ENCODE data around the gene SLIT3.

Gene SLIT3

DNA sequence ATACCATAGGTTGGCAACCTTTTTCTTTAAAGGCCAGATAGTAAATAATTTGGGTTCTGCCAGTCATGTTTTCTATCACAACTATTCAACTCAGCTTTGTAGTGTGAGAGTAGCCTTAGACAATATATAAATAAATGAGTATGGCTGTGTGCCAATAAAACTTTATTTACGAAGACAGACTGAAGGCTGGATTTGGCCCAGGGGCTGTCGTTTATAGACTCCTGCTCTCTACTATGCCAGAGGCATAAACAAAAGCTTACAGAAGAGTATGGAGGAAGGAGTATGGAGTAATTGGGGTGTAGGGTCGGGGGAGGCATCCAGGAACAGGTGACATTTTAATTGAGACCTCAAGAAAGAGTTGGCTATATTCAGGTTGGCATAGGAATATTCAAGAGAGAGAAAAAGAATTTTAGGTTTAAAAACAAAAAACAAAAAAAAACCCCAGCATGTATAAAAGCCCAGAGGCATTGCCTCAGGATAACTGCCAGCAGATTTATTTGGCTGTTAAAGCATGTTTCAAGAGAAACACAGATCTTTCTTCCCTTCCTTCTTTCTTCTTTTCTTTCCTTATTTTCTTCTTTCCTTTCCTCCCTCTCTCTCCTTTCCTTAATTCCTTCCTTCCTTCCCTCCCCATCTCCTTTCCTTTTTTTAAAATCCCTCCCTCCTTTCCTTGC, 39.9 kb downstream of the SLIT3 start:
- DNase-seq: no peak

DNA sequence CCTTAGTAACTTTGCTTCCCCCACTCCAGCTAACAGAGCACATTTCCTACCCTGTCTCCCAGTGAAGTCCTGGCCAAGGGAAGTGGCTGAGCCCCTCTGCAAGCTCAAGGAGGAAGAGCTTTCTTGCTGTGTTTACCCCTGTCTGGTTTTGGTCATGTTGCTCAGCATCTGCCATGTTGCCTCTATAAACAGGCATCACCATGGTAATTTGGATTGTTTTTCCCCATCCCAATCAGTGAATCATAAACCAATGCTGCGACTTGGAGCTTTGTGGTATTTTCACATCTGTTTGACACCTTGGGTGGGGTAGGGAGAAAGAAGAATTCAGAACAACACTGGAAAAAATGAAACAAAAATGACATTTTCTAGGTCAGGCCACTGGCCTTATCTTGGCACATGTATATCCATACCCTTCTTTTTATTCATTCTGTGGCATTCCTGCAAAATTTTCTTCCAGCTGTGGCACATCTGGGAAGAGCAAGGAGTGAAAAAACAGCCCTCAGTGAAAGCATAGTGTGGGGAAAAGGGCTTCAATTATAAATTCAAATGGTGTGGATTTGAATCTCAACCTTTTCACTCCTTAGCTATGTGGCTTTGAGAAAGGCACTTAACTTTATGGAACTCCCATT, 42.5 kb downstream of the SLIT3 start:
- DNase-seq: no peak

DNA sequence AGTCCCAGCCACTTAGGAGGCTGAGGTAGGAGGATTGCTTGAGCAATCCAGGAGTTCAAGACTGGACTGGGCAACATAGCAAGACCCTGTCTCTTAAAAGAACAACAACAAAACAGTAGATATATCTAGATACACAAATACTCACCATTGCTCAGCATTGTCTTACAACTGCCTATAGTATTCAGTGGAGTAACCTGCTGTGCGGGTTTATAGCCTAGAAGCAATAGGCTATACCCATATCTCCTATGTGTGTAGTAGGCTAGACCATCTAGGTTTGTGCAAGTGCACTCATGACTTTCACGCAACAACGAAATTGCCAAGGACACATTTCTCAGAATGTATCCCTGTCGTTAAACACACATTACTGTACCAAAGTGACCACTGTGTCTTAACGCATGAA, 44.7 kb downstream of the SLIT3 start:
- DNase-seq: no peak

DNA sequence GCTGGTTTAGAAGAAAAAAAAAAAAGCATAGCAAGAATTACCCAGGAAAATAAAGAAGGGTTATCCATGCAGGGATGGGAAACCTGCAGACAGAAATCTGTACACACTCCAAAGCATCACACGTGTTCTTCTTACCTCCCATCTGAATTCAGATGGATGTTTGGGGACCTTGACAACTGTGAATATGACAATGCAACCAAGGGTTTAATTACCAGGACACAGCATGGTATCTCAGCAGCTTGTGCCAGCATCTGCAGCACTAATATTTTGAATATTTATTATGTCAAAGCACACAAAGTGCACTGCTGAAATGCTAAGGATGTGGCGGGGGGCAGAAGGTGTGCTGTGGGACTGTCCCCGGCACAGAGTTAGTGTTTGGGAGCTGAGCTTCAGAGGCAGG, 47.9 kb downstream of the SLIT3 start:
- no peak for DNase-seq

DNA sequence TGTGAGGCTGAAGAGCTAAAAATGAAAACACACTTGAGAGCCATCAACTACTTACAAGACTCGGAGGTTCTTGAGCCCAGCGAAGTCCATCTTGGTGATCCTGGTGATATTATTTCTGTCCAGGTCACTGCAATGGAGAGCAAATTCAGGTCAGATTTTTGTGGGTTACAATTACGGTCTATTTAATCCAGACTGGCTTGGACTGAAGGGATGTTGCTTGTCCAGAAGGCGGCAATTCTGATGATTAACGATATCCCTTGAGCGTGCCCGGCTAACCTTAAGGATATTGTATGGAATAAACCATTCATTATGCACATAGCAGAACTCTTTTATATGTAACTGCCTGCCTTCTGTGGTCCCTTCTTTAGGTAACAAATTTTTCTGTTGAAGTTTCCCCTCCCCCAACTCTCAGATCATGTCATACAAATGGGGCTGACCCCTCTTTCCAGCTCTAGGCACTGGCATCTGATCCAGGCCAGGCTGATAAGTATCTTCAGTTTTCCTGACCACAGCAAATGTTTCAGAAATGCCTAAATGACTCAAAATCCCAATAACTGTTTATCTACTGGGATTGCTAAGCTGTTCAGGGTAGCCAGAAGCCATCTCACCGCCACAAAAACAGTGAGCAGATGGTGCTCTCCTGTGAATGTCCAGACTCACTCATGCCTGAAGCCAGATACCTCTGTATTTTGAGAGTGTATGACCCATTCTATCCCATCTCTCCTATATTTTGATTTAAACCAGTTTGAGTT, 49.4 kb downstream of the SLIT3 start:
- no peak for DNase-seq

DNA sequence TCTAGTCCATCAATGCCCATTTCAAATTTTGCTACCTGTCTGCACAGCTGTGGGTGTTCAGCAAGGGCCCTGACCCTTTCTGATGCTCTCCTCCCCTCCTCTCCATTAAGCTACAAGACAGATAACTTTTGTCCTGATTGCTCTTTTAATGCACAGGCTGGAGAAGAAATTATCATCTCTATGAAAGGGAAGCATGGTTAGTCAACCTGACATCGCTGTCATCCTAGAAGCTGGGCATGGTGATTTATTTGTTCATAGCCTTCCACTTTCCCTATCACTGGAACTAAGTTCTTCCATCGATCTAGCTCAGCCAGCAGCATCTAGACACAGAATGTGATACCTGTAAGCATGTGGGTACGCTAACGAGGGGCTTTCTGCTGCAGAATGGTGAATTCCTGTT, 50.1 kb downstream of the SLIT3 start:
- DNase-seq: no peak

DNA sequence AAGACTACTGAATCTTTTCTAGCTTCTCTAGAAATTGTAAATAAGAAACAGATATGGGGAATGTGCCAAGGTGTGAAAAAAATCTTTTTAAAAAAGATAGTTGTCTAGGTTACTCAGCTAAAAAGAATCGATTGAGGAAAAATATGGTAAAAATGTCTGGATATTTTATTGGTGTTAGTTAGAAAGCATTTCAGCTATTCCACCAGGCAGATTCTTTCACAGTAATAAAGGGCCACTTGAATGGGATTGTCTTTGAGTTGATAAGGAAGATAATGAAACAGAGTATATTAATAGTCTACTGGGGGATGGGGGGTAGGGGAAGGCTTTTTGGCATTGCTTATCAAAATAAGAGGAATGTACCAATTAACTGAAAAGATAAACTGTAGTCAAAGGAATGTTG, 51.9 kb downstream of the SLIT3 start:
- no peak for DNase-seq

DNA sequence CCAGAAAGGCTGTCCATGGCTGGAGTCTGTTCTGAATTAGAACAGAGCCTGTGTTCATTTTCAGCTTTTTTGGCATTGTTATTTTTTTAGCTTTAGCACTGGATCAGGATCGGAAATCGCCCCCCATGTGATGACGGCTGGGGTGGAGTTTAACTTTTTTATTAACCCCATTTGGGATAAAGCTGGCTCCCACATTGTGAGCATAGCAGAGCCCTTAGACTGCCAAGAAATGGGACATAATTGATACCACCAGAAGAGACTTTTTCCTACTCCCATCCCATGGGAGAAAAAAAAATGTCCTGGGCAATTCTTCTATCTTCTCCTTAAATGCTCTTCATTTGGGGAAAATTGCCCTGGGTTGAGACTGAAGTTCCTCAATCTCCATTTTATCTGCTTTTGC, 52.4 kb downstream of the SLIT3 start:
- DNase-seq: no peak

DNA sequence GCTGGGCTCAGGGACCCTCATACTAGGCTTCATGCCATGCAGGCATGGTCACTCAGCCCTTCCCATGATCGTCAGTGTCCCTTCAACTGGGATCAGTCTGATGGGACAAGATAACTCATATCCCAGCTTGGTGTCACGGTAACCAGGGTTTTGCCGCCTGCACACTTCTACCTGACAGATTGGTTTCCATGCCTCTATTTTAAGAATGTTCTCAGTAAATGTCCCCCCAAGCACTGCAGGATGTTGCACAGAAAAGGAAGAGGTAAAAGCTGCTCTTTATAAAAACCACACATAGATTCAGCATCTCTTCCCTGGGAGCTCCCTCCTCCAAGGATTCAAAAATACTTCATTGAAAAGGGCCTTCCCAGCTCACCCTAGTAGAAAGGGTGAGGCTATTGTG, 56.1 kb downstream of the SLIT3 start:
- no peak for DNase-seq

DNA sequence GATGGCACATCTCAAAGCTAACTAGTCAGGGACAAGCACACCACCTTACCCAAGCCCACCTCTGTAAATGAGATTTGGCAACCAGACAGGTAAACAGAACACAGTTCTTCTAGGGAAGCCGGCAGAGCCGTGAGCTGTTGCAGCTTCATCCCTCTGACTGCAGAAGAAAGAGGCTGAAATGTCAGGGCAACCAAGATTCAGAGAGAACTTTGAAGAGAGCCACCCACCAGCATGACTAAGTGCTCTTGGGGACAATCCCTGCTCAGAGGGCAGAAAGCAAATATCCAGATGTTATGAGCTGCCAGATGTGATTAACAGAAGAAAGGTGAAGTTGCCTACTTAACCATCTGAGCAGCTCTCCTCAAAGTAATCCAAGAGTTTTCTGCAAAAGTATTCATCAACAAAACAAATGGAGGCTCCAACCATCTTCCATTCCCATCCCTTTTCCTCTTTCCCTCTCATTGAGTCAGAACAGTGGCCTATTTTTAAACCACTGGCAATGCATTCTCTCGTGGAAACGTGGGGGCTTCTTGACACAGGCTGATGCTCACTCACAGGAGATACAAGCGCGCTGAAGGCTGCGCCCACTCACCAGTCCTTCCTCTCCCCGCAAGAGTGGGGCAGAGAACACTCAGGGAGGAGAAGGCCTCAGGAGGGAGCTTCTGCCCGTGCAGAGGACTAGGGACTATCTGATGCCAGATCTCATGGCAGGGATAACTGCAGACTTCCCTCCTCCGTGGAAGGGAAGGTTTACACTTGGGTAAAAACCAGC, 57.1 kb downstream of the SLIT3 start:
- no peak for DNase-seq

DNA sequence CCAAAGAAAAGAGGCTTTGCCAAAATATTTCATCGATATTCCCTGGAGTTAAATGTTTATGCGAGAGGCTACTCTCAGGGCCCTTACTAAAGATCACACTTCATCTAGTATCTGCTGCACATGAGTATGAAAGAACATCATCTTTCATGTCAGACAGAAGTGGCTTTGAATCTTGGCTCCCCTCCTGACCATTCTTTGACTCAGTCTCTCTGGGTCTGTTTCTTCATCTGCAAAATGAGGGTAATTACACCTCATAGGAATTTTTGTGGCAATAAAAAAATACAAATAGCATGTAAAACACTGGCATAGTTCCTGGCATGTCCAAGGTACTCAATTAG, 58.1 kb downstream of the SLIT3 start:
- DNase-seq: no peak

DNA sequence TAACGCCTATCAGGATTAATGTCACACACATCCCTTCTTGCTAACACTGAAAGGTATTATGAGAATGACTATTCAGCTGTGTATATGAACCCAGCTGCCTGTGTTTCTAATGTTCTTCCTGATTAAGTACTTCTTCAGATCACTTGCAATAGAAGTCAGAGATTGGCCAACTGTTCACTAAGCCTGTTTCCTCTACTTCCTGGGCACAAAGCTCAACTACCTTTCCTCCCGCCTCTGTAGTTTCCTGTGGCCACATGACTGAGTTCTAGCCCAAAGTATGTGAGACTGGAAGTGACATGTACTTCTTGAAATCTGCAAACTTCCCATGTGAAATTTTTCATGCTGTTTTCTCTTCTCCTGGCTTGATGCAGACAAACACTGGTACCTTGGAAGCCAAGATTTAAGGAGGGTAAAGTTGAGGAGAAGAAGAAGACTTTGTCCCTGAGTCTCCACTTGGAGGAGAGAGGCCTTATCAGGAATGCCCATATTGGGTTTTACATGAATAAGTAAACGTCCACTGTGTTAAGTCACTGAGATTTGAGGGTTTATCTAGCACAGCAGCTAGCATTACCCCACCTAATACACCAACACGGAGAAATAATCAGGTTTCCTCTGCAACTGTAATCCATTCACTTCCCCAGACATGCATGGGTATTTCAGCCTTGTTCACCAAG, 58.6 kb downstream of the SLIT3 start:
- DNase-seq: no peak

DNA sequence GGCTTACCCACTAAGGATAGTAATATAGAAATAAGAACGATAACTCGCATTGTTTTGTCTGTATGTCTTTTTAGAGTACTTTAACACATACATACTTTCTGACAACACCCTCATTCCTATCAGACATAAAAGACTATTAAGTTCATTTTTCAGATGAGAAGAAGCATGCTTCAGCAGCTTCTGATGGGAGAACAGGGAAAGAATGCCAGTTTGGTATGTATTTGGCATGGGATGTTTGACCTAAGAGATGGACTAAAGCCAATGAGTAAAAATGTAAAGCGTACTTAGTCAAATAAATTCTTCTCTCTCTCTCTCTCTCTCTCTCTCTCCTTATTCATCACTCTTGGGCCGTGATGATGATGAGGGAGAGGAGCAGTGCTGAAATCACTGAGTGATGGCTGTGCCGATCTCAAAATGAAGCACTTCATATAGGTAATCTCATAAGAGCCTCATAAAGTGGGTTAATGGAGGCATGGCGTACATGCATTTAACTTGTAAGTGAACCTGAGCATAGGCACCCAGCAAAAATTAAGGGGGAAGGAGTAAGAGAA, 71.5 kb downstream of the SLIT3 start:
- DNase-seq: no peak

DNA sequence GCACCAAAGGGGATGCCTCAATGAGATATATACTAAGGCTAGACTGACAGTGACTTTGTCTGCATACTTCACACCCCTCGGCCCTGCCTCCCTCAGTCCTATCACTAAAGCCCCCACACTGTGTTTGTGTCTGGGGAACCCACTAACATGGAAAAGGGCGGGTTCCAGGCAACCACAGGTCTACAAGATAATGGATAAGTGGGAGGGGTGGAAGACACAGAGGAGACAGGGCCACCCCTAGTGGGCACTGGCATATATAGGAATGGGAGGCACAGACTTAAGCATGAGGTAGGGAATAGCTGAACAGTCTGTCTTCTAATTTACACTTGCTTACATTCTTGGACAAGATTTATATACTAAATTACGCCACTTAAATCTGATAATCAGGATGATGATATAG, 74.0 kb downstream of the SLIT3 start:
- no peak for DNase-seq

DNA sequence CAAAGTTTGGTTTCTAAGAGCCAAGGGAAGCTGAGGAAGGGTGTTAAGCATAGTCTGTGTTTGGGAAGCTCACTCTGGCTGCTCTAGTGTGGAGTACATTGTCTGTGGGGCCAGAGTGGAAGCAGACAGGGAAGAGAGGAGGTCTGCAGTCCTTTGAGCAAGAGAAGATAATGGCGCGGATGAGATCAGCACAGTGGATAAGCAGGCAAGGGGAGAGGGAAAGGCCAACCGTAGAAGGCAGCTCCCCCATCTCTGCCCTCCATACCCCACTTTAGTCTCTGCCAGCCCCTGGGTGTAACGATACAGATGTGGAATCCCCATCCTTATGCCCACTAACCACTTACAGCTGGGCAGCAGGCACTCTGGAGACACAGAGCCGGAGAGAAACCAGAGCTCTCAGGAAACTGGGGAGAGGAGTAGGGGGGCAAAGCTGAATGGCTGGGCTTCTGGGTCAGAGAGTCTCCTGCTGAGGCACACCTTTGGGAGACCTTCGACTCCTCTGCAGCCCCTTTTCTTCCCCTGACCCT, 75.0 kb downstream of the SLIT3 start:
- no peak for DNase-seq

DNA sequence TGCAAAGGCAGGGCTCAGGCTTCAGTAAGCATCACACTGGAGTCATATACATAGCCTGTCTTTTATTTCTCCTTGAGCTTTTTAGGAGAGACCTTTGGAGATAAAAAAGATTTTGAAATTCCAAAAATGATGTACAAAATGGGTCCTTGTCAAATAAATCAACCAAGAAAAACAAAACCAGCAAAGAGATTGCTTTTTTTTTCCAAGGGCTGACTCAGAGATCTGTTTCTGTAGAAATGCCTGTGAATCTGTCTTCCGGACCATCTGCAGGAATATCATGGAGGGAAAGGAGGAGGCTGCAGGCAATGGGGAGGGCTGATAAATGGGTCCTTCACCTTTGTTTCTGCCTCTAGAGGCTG, 77.4 kb downstream of the SLIT3 start:
- DNase-seq: no peak

DNA sequence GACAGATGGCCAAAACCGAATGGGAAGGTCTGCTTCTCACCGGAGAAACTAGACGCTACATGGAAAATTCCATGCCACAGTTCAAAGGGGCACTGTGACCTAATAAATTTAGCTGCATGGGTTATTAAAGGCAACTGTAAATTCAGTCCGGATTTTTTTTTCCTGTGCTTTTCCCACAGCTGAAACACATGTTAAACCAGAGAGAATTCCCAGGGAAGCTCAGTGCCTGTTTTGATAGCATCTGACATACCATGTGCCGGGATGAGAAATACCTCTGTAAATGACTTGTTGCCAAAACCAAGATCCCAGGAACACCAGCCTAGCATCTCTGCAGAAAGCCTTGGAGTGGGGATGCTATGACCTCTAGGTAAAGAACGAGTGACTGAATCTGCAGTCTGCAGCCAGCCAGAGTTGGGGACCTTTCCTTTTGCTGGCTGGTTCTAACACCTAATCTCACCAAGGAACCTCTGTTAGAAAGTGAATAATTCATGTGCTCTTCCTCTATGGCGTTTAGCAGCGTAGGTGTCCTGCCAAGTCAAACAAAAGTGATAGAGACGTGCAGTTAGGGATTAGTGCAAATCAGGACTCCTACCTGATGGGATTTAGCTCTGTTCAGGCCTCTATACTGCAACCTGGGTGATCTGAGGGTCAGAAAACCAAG, 77.9 kb downstream of the SLIT3 start:
- no peak for DNase-seq

DNA sequence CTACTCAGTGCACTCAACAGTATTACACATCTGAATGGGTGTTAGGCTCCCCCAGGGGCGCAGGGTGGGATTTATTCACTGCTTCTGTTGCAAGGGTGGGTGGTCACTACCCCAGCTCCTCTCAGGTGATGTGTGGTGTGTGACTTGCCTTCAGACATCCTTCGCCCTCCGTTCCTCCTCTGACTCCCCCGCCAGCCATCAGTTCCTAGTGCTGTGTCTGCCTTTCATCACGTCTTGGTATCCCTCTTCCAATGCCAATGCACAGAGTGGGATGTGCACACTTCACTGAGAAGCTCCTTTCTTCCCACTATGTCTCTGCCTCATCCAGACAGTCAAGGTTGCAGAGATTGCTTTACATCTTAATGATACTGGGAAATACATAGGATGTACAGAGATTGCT, 79.4 kb downstream of the SLIT3 start:
- DNase-seq: no peak

DNA sequence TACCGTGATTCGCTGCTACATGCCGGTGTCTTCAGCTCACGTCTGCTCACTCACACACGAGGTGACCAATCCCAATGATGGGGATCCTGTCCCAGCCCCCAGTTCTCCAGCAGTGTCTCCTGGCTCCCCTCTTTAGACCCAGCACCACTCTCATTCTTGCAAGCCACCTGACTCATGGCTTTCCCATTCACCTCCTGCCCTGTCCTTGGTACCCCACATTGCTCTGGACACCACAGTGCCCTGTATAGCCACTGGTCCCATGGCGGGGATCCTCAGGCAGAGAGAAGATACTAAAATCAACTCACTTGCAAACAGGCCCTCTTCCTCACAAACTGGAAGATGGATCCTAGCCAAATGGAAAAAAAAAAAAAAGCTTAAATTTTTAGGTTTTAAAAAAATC, 81.0 kb downstream of the SLIT3 start:
- DNase-seq: no peak

DNA sequence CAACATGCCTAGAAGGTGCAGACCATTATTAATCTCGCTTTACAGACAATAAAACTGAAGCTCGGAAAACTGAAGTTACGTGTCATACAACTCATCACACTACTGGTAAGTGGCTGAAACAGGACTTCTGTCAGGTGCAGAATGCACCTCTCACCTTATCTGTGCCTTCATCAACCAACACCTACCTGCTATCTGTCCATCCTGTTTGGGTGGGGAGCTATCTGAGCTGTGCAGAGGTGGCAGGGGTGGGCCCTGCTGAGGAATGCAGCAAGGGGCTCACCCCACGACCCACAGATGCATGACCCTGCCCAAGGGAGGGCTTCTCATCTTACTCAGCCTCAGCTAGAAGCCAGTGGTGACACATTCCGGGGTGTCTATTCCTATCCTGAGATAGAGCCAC, 81.6 kb downstream of the SLIT3 start:
- DNase-seq: no peak

DNA sequence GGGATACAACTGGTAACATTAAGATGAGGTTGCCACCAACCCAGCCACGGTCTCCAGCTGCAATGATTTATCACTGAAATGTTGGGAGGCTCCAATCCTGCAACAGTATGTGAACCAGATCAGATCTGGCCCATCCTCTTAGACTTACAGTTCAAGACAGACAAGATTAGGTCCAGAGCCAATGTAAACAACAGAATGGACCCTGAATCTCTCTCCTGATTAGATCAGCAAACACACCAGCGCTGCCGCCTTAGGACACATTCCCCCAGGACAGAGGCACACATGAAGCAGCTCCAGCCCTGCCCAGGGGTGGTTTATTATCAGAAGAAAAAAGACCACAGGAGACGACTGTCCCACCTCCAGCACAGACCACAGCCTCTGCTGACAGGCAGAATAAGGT, 82.1 kb downstream of the SLIT3 start:
- no peak for DNase-seq

DNA sequence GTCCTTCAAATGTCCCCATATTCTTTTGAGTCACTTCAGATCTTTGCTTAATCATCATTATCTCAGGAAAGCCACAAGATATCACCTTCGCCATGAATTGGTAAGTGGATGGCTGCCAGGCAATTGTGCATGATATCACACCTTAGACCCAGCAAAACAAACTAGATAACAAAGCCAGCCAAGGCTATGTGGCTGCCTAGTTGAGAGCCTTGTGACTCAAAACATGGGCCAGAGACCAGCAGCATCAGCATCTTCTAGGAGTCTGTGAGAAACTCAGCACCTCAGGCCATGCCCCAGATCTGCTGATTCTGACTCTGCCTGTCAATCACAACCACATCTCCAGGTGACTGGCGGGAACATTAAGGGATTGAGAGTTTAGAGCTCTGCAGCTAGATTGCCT, 82.8 kb downstream of the SLIT3 start:
- no peak for DNase-seq
